OCI-M2 (cell line): ENCODE results near the gene UGT1A8.
"Not testable (repeated sequence)": the region's sequence is repeated elsewhere in the genome, so short reads cannot be mapped to it uniquely, and the experiment has no call there.

Experiments used
- DNase-seq: peaks from one replicate; lab custom pipeline; 2025; ENCODE audit not compliant: unreplicated experiment; lab: John Stamatoyannopoulos, UW

The UGT1A8 gene

GRCh38 chr2:233639860-233640259 lies 22.4 kb downstream of the UGT1A8 start:
- no peak for DNase-seq

- no peak for DNase-seq
These were observed 25.7 kb downstream of the UGT1A8 start for GRCh38 chr2:233643128-233643527.

DNA sequence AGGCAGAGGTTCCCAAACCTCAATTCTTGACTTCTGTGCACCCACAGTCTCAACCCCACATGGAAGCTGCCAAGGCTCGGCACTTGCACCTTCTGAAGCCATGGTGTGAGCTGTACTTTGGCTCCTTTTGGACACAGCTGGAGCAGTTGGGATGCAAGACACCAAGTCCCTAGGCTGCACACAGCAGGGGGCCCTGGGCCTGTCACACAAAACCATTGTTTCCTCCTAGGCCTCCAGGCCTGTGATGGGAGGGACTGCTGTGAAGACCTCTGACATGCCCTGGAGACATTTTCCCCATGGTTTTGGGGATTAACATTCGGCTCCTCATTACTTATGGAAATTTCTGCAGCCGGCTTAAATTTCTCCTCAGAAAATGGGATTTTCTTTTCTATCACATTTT lies 28.6 kb downstream of the UGT1A8 start:
- DNase-seq = not testable (repeated sequence)

- DNase-seq = no peak
These were observed 33.5 kb downstream of the UGT1A8 start for GRCh38 chr2:233650981-233651380.

DNA sequence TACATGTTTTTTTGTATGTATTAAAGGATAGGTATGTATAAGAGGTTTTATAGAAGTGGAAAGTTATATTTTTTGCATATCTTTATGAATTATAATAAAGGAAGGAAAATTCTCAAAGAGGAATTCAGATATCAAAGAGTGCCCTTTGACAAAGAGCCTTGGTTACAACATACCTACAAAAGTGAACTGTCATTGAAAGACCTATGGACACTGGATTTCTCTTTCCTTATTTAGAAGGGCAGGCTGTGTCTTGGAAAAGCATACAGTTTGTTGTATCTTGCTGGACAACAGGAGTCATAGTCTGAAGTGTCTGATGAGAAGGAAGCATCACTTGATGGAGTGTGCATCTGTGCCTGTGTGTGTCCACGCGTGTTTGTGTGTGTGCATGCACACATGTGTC lies 34.0 kb downstream of the UGT1A8 start:
- no peak for DNase-seq

DNA sequence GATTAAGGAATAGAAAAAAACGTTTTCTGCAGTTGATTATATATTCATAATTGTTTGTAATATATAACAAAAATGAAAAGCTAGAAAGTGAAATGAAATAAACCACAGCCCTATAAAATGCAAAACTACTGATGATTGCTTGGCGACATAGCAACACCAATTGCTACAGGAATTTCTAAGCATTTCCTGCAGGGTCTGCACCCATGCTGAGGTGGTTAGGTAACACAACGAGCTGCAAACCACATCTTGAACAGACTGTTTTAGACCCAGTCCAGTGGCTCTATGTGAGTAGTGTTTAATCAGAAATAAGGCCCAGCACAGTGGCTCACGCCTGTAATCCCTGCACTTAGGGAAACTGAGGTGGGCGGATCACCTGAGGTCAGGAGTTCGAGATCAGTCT lies 37.1 kb downstream of the UGT1A8 start:
- DNase-seq = no peak

- DNase-seq = no peak
These were observed 37.6 kb downstream of the UGT1A8 start for GRCh38 chr2:233655043-233655442.

GRCh38 chr2:233655943-233656342 lies 38.5 kb downstream of the UGT1A8 start:
- DNase-seq = not testable (repeated sequence)

- no peak for DNase-seq
These were observed 39.0 kb downstream of the UGT1A8 start for GRCh38 chr2:233656443-233656842.

GRCh38 chr2:233658610-233659009 lies 41.2 kb downstream of the UGT1A8 start:
- DNase-seq = no peak

DNA sequence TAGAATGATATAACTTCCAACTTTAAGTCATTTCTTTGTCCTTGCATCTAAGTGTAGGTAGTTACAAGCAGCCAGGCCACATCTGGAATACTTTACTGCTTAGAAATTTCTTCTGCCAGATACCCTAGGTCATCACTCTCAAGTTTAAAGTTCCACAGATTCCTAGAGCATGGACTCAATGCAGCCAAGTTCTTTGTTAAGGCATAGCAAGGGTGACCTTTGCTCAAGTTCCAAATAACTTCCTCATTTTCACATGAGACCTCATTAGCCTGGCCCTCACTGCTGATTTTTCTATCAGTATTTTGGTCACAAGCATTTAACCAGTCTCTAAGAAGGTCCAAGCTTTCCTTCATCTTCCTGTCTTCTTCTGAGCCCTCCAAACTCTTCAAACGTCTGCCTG lies 46.5 kb downstream of the UGT1A8 start:
- no peak for DNase-seq

GRCh38 chr2:233668605-233669260 lies 51.3 kb downstream of the UGT1A8 start:
- DNase-seq = no peak

DNA sequence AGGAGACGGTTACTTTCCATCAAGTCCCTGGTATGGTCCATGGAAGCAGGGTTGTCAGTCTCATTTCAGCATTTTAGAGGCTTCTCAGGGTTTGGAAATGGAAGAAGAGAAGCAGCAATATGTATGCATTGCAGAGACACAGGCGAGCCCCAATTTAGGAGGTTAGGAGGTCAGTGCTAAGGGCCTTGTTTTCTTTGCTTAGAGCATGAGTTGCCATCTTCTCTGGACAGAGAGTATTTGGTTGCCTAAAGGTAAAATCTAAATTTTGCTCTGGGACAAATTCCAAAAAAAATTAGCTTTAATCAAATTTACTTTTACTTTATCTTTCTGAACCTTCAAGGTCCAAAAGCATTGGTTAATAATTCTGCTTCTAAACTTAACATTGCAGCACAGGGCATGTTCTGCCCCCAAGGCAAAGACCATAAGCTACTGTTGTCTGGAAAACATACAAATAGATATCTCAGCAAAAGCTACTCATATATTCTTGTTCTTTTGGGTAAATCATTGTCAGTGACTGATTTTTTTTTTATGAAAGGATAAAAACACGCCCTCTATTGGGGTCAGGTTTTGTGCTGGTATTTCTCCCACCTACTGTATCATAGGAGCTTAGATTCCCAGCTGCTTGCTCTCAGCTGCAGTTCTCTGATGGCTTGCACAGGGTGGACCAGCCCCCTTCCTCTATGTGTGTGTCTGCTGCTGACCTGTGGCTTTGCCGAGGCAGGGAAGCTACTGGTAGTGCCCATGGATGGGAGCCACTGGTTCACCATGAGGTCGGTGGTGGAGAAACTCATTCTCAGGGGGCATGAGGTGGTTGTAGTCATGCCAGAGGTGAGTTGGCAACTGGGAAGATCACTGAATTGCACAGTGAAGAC lies 54.1 kb downstream of the UGT1A8 start, which contains the start of gene UGT1A9:
UGT1A9 (plus strand) TSS at position 609 of the 872 bp plus-strand sequence; CDS start at position 646, 37 bp downstream.
- no peak for DNase-seq

DNA sequence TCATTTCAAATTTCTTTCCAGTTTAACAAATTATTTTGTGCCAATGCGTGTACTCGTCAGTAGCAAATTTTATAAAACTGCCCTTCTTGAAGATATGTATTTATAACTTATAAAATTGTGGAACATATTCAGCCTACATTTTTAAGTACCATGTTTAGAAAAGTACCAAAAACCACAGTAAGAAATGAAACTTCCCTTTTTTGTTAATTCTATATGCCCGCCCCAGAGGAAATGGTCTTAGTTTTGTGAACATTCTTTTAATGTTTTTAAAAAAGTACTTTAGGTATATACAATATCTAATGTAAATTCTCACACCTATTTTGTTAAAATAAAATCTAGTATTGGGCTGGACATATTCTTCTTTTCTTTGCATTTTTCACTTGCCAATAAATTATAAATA lies 55.5 kb downstream of the UGT1A8 start:
- DNase-seq = no peak

DNA sequence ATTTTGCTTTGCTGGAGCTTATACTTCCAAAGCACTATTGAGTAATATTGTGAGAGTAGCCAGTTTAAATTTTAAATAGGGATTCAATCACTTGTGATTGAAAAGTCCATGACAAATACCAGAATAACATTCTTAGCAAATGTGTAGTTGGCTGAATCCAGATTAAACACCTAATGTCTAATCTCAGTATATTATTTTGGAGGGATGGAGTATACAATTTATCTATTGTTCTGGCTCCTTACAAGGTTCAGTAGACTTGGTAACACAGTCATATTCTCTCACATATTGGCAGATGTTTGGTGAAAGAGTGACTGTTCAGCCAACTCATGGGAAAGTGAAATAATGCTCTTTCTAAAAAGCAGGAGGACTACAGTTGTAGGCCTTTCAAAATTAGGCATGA lies 56.5 kb downstream of the UGT1A8 start:
- DNase-seq = no peak

DNA sequence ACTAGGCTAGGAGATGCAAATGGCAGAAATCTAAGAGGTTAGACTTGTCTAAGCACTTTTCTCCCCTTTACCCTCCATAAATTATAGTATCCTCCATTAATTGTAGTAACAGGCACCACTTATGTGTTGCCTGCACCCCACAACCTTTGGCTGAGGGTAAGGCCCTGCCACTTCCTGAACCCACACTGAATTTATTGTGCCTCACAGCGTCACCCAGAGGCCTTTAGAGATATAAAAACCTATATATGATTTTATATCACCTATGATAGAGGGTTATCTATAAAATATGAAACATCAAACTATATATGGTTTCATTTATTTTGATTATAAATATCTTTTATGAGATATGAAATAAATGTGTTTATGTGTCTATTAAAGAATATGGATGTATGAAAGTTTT lies 56.9 kb downstream of the UGT1A8 start:
- DNase-seq = no peak

GRCh38 chr2:233674995-233675394 lies 57.6 kb downstream of the UGT1A8 start:
- no peak for DNase-seq

GRCh38 chr2:233676046-233676445 lies 58.6 kb downstream of the UGT1A8 start:
- DNase-seq = no peak

DNA sequence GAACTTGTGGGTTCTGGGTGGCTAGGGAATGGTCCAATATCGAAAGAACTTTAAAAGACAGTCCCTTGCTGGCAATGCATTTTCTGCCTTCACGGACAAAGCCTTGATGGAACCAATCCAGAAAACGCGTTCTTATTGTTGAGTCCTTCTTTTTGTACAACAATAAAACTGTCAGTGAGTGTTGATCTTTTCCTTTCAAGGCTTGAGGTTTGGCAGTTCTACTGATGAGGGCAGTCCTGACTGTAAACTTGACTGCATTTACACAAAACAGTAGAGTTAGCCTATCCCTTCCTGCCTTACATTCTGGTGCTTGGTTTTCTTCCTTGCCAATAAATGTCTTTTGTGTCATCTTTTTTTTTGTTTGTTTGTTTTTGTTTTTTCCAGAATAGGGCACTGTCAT lies 61.8 kb downstream of the UGT1A8 start:
- DNase-seq = no peak

DNA sequence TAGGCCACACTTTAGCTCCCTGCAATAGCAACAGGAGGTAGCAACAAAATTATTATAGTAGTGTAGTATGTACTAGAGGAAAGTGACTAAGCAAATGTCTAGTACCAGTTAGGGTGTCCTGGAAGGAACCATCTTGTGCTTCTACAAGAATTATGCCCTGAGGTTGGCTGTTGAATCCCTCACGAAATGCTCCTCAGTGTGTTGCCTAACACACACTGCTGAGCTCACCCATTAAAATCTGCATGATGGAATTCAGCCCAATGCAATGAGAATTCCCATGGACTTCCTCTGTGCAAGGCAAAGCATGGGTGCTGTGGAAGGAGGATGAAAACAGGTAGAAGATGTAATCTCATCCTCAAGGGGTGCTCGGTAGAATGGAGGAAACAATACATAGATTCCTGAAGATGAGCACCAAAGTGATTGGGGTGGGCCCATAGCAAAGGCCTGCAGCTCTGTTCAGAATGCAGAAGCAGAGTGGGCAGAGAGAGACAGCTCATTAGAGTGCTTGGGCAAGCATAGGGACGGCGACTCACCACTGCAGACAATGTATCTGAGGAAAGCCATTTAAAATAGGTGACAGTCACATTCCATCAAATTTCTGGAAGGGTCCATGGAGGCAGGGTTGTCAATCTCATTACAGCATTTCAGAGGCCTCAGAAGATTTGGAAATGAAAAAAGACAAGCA lies 63.1 kb downstream of the UGT1A8 start:
- DNase-seq = no peak

- DNase-seq = no peak
These were observed 64.2 kb downstream of the UGT1A8 start, which contains the start of gene UGT1A7 for GRCh38 chr2:233681521-233682099. Gene UGT1A7 (plus strand): TSS chr2:233681901. CDS start chr2:233681938, 37 bp downstream.
